ENCODE data around the gene TMEM266. TPM values are rescaled to one million over a fixed set of nuclear protein-coding genes. Genes with fewer than 3 reads are reported as not detected.

The TMEM266 gene
- total RNA-seq (2014; rRNA removed; shearing (Covaris generic)) (2.8 and 5.0 TPM in 2 replicates), polyA plus RNA-seq (2016; fragmentation: Nextera tagmentation; extraction: Ambion mirVana) (0.28 and 0.42 TPM in 2 replicates)
- long read RNA-seq, partial matches to known transcripts: 1 of 1 reads
- long read RNA-seq, other reads (novel, unspliced or antisense): 0 of 1 reads

- TF ChIP-seq POLR2AphosphoS5 (IDR thresholded peaks at IDR 0.05; ENCODE audit: low read depth) (0 out of 2 replicates have a peak, but pooled peaks have one; percentile 20), ZNF462 (CRISPR knock-in tag; IDR thresholded peaks at IDR 0.05) (no peak)
- Mint-ChIP-seq H3K4me1 (peaks cover 48% of the 10 kb centered on the region), H3K9me3 (no peaks in the 10 kb centered on the region), H3K4me3 (peak within 1 kb of the TSS; percentile 76), H3K27me3 (ENCODE audit: insufficient read depth, low read depth, poor library complexity) (peaks cover 22% of the 10 kb centered on the region), H3K27ac (no peak within 1 kb of the TSS), H3K36me3 (ENCODE audit: low read depth) (no peaks in the 10 kb centered on the region)
- Histone ChIP-seq H4K20me1 (replicated peaks; ENCODE audit: insufficient read depth) (no peaks in the 10 kb centered on the region), H3K4me2 (peak within 1 kb of the TSS; percentile 94), H3K9me2 (ENCODE audit: insufficient read depth) (no peaks in the 10 kb centered on the region), H2AFZ (peak within 1 kb of the TSS; percentile 99), H3K4me3 (peak within 1 kb of the TSS; percentile 85), H3K4me1 (ENCODE audit: insufficient read depth) (peaks cover 38% of the 10 kb centered on the region), H3K36me3 (ENCODE audit: insufficient read depth) (no peaks in the 10 kb centered on the region), H3K27ac (ENCODE audit: low read depth) (no peak within 1 kb of the TSS), H3K79me2 (replicated peaks; ENCODE audit: insufficient read depth) (no peaks in the 10 kb centered on the region), H3F3A (replicated peaks; ENCODE audit: low read depth) (0 out of 2 replicates have a peak, but pooled peaks cover 2% of the 10 kb centered on the region), H3K27me3 (ENCODE audit: insufficient read depth) (peaks cover 25% of the 10 kb centered on the region)
- peak; percentile 88 for DNase-seq (ENCODE audit: low spot score)
- peak; percentile 86 for ATAC-seq
Measured at GRCh38 chr15:76059320-76060117, at the start of gene TMEM266. TSS of gene TMEM266 (plus strand) at chr15:76059985. CDS start at chr15:76134264, 74,279 bp downstream.

- Histone ChIP-seq H3K27ac (ENCODE audit: low read depth) (no peak overlapping the region), H3K9me2 (ENCODE audit: insufficient read depth) (no peaks in the 10 kb centered on the region), H2AFZ (no peak overlapping the region), H3K4me3 (no peak overlapping the region), H3K27me3 (ENCODE audit: insufficient read depth) (no peaks in the 10 kb centered on the region), H4K20me1 (replicated peaks; ENCODE audit: insufficient read depth) (no peaks in the 10 kb centered on the region), H3K79me2 (replicated peaks; ENCODE audit: insufficient read depth) (no peaks in the 10 kb centered on the region), H3K4me1 (ENCODE audit: insufficient read depth) (no peaks in the 10 kb centered on the region), H3F3A (replicated peaks; ENCODE audit: low read depth) (no peaks in the 10 kb centered on the region), H3K36me3 (ENCODE audit: insufficient read depth) (no peaks in the 10 kb centered on the region), H3K4me2 (no peak overlapping the region)
- Mint-ChIP-seq H3K4me3 (no peak overlapping the region), H3K9me3 (peaks cover 3% of the 10 kb centered on the region; the same call in 2 of the 3 replicates), H3K36me3 (ENCODE audit: low read depth) (no peaks in the 10 kb centered on the region), H3K27ac (no peak overlapping the region), H3K4me1 (peaks cover 9% of the 10 kb centered on the region; the same call in 2 of the 3 replicates), H3K27me3 (ENCODE audit: insufficient read depth, low read depth, poor library complexity) (peaks cover 2% of the 10 kb centered on the region)
- DNase-seq (ENCODE audit: low spot score) (no peak), ATAC-seq (no peak)
- TF ChIP-seq REST (IDR thresholded peaks at IDR 0.05; ENCODE audit: unreplicated experiment) (no peak), EZH2phosphoT487 (IDR thresholded peaks at IDR 0.05; ENCODE audit: unreplicated experiment) (no peak), ZNF331 (CRISPR knock-in tag; IDR thresholded peaks at IDR 0.05; ENCODE audit: low read depth) (no peak), STAT1 (IDR thresholded peaks at IDR 0.05; ENCODE audit: unreplicated experiment) (no peak), JUNB (IDR thresholded peaks at IDR 0.05; ENCODE audit: unreplicated experiment) (no peak), ETS1 (IDR thresholded peaks at IDR 0.05) (no peak), POLR2AphosphoS5 (IDR thresholded peaks at IDR 0.05; ENCODE audit: low read depth) (no peak), EZH2 (IDR thresholded peaks at IDR 0.05; ENCODE audit: low read depth, unreplicated experiment) (no peak)
Measured at GRCh38 chr15:76010613-76011012, 49.2 kb upstream of the TMEM266 start.

Data from GM23338 (cell line).